Activated effector memory CD4-positive, alpha-beta T cell treated with anti-CD3 and anti-CD28 coated beads, Interleukin-2, amount 50 U/mL, for 16 hours (primary cell): Measurements from ENCODE around the gene MID1.

Experiments used
- DNase-seq: peaks from one replicate; pipeline ENCODE4 v3.0.0-alpha.2; 2020

MID1 gene

DNA sequence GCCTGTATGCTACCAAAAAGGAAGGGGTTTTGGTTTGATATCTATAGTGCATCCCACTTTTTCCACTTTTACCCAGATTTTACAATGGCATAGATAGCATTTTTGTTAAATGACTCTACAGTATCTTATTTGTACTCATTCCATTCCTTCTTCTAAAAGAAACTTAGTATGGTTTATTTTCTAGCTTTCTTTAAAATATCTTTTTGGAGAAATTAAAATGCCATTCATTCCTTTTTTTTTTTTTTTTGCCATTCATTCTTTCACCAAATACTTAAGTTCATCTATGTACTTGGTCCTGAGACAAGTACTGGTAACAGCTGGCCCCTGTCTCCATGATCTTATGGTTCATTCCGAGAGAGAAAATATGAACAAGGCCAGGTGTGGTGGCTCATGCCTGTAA is 49.1 kb downstream of the MID1 start:
- DNase-seq: no peak

DNA sequence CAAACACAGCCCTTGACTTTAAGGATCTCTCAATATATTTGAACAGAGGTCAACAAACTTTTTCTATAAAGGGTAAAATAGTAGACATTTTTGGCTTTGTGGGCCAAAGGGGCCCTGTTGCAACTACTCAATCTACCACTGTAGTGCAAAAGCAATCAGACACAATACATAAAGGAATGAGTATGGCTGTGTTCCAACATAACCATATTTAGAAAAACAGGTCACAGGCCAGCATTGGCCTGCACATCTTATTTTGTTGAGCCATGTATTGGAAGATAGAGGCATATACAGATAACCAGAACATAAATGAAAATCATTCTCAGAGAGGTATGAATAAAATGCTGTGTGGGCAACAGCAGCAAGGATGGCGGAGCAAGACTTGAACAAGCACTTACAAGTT is 49.8 kb downstream of the MID1 start:
- no peak for DNase-seq

DNA sequence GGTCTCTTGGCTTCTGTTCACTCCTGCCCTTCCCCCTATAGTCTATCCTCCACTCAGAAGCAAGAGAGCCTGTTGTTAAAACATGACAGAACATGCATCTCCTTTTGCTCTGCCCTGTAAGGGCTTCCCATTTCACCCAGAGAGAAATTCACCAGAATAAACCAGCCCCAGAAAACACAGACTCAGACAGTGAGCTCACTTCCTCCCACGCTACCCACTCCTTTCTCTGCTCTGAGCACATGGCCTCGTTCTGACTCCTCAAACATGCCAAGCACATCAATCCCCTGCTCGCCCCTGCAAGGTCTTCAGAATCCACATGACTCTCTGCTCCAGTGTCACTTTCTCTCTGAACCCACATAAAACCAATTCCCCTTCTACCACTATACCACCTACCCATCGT is 50.4 kb downstream of the MID1 start:
- no peak for DNase-seq

DNA sequence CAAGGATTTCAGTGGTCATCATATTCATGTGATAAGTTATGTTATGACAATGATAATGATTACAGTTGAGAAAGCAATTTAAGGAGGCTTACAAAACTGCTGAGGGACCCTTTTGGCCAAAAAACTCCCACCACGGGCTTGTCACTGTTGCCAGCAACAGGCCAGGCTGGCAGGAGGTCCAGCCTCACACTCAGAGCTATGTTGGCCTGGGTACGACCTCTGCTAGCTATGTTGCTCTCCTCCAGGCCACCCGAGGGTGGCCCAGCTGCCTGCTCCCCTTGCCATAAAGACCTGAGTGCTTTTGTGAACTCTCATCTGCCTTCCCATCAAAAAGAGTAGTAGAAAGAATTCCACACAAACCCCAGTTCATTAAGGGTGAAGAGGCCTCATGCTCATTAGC is 52.0 kb downstream of the MID1 start:
- no peak for DNase-seq

DNA sequence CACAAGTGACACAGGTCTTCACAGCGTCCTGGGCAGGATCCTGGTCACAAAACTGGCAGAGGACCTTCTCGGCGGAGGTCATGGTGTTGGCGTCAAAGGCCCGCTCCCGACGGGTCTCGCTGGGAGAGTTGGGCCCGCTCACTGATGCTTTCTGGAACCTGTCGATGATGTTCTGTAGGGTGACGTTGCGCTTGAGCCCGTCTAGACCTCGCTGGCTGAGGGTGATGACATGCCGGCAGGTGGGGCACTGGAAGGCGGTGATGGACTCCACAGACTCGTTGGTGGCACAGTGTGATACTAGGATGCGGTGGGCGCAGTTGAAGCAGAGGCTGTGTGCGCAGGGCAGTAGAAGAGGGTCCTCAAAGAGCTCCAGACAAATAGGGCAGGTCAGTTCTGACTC is 53.2 kb downstream of the MID1 start:
- no peak for DNase-seq

DNA sequence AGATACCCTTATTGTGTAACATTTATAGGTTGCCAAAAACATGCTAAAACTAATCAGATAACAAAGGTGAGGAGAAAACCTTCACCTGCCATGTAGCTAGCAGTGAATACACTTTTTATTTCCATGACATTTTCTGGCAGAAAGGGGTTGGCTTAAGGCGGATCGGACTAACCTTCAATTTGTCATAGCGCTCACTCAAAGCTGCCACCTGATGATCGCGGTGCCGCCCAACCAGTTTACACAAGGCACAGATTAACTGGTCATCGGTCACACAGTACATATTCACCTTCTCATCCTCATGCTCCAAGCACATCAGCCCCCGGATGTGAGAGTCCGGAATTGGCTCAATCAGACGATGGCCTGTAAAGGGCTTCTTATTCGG is 53.7 kb downstream of the MID1 start:
- DNase-seq: no peak

DNA sequence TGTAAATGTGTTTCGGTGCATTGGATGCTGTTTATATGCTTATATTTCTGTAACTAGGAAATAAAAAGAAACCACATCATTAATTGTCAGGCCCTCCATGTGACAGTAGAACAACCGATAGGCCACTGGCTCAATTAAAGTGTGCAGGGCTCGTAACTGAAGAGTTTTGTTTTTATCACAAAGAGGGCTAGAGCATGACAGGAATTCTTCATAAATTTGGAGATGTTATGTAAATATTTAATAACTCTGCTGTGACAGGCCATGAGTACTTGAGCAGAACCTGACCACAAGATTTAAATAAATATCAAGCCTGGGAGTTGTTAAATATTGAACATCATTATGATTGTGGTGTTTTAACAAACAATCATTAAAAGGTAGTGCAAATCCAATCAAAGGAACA is 55.9 kb downstream of the MID1 start:
- DNase-seq: no peak

DNA sequence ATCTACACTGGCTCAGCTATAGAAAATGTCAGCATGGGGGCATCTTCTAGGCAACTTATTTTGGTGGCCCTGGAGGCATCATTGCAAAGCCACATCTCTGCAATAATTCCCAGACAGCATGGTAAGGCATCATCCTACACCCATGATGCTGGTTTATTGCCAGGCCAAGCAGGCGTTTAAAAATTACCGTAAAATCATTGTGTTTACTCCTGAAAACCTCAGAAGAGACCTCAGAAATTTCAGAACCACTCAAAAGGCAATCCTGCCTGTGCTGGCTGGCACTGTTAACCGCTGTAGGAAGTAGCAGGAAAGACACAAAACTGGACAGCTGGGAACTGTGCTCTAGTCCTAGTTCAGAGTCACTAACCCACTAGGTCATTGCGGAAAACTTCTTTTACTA is 63.2 kb downstream of the MID1 start:
- no peak for DNase-seq

DNA sequence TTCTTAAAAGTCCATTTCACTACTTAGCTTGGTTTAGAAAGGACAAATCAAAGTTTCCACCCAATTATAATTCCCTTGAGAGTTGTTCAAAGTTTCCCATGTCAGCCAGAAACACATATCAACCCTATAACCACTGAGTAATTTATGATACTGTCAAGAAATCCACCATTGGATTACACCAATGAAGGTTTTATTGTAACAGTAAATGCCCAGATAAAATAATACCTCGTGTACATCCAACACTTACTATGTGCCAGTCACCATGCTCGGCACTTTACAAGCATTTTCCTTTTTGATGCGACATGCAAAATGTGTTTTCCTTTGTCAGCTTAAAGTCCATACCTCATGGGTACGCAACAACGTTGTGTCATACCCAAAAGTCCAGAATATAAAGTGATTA is 64.0 kb downstream of the MID1 start:
- no peak for DNase-seq

DNA sequence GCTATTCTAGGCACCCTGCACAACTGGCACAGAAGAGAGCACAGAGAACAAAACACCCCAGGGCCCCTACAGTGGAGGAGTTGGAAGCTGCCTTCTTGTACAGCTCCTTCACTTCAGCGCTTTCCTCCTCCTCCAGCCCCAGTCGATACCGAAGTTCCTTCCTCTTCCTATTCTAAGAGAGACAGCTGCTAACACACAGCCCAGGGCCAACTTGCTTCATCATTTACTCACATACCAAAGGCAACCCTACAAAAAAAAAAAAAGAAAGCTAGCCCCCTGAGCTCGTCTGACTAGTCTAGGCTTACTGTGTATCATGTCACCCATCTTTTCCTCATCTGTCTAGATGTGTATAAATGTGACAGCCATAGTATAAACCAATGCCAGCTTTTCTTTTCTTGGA is 64.5 kb downstream of the MID1 start:
- DNase-seq: no peak

DNA sequence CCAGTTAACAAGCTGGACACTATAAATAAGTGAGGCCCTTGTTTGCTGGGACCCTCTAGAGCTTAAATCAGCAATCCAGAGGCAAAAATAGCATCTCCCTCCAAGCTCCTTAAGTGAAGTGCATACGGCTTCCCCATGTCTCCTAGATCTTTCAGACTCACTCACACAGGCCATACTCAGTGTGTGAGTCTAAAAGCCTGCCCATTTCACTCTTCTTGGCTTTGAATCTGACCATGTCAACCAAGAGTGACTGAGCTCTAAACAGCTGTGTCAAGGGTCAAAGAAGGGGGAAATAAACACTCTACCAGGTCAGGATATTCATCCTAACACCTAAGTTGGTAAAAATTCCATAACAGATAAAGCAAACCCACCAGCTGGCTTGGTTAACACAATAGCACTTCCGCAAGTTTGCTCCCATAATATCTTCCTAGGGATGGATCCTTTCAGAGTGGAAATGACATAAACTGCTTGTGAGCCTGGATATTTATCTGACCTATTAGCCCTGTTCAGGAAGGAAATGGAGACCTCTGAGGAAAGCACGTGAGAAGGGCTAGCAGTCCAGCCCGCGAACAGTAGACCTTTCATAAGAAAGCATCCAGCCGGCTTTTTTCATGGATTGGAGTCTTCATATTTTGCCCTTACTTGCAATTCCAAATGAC is 65.6 kb downstream of the MID1 start:
- DNase-seq: no peak

DNA sequence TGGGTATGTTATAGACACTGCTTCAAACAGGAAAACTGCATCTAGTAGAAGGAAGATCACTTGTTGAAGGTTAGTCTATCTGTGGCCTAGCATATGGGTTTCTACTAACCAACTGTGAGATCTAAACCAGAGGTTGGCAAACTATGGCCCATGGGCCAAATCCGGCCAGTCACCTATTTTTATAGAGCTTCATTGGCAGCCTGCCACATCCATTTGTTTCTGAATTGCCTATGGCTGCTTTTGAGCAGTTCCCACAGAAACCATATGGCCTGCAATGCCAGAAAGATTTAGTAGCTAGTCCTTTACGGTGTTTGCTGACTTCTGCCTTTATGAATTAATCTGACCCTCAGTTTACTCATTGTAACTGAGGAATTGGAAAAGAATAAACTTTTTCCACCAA is 71.1 kb downstream of the MID1 start:
- DNase-seq: no peak

DNA sequence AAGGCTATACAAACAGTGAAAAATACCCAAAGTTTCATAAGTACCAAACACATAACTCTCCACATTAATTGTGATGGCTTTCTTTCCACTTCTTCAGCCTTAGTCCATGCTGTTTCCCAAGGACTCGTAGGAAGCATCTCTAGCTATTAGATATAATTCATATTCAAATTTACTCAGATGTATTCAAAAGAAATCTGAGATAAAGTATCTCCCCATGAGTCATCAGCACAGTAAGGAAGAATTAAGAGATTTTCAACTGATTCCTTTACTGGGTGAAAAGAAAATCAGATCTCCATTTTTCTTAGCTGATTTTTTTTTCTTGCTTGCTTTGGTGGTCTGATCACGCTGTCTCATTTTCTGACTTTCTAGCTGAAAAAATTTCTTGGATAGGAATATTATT is 71.7 kb downstream of the MID1 start:
- no peak for DNase-seq

DNA sequence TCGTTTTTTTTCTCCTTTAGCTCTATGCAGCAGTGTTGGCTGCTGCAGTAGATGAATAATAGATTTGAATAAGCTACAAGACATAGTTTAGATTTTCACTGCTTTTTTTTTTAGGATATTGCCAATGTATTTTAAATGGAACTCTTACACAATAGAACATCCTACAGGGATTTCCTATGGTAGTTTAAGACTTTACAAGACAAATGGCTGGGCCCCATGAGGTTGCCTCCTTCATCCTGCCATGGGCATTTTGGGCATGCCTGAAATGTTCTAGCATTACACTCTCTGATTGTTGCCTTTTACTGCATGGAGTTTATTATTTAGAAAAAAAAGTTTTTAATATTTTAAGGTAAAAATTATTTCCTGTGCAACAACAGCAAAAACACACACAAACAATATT is 74.5 kb downstream of the MID1 start:
- DNase-seq: no peak

DNA sequence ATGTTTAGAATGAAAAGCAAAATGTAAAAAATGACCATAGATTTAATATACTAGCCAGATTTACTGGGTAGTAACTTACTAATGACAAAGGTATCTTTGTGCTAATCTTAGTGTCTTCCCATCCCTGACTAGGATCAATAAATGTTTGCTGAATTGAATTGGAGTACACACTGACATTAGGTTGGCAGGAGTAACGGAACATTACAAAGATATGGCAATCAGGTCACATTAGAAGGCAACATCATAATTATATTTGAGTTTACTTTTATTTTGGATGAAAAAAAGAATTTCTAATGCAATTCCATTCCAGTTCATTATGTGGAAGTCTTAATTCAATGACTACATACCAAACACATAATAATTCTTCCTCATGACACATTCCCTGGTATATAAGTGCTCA is 77.8 kb downstream of the MID1 start:
- no peak for DNase-seq

DNA sequence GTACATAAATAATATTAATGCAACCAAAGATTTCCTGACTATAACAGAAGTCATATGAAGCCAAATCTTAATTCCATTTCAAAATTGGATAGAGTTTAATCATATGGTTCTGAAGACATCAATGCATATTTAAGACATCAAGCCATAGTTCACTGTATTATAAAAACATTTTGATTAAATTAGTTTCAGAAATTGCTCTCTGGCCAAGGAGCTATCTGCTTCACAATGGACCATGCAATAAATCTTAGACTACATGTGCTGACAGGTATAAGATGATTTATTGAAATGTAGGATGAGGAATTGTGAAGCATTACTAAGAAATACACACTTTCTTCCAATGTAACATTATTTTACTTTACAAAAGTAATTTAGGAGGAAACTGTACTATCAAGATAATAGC is 81.6 kb downstream of the MID1 start:
- no peak for DNase-seq

DNA sequence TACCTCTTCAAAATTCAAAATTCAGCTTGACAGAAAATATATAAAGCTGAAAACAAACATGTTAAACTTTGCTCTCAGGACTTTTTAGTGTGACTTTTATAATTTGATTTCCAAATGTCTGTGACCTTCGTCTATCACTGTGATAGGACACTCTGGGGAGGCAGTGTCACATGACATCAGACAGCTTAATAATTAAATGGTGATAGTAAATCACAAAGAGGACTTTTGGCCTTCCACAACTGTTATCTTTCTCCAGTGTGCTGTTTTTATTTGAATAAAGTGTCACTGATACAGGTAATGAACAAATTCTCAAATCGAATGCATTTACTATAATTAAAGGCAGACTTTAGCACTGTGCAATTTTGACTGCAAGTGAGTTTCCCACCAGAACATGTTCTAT is 83.1 kb downstream of the MID1 start:
- DNase-seq: no peak

DNA sequence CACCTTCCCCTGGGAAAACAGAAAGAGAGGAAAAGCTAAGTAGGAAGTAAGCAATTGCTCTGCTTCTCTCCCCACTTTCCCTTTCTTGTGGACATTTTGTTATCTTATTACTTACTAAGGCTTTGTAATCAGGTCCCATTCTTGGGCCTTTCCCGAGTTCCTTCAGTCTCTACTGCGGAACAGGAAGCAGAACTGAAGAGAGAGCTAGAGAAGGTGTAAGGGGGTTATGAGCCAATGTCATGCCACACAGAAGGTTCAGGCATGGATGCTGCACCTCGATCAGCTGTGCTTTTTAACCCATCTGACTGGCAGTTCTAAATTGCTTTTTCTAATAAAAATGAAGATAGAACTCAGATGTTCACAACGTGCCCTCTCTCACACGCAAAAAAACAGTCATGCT is 83.6 kb downstream of the MID1 start:
- no peak for DNase-seq

DNA sequence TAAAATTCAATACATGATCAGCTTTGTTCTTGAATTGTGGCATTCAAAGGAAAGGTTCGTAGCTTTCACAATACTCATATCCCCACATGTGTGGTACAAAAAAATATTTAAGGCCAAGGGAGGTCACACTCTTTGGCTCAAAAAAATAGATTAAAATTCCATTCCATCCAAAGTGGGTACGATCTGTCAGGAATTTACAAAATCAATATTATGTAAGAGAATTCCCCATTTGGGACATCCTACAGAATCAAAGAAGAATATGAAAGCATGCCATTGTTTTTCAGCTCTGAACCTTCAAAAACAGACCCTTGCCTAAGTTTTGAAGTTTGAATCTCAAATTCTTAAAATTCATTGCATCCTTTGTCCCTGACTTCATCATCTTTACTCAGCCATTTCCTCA is 85.8 kb downstream of the MID1 start:
- no peak for DNase-seq

DNA sequence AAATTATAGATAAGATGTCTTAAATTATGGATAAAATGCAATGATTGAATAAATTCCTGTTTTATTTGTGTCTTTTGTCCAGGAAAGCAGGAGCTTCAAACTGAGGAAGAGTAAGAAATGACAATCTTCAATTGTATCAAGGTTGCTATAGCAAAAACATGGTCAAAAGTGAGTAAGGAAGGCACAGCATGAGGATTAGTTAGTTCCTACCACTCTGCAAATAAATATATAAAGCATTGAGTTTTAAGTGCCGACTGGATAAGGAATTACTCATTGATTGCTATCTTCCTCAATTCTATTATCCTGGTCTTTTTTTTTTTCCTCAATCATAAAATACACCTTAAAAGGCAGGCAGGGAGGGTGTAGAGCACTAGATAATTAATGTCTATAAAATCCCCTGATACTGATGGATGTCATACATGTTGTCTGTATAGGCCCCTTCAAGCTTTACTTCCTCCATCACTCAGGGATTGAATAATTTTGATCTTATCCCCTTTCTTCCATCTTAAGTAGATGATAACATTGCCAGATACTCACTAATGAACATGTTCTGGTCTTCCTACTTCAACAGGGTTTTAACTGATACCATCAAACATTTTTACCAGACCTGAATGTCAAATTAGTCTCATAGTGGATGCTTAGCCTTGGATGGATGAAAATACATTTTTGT is 86.6 kb downstream of the MID1 start:
- DNase-seq: no peak

DNA sequence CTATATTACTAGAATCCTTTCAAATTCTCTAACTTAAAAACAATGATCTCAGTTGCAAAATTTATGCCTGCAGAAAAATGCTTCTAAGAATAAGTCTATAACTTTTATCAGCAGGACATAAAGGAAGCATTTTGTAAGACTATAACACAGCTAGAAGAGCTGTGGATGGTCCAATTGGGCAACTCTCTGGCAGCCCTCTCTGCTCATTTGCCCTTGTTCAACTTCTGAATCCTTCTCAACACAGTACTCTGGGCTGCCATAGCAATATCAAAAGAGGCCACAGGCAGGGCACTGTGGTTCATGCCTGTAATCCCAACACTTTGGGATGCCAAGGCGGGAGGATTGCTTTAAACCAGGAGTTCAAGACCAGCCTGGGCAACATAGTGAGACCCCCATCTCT is 88.5 kb downstream of the MID1 start:
- DNase-seq: no peak

DNA sequence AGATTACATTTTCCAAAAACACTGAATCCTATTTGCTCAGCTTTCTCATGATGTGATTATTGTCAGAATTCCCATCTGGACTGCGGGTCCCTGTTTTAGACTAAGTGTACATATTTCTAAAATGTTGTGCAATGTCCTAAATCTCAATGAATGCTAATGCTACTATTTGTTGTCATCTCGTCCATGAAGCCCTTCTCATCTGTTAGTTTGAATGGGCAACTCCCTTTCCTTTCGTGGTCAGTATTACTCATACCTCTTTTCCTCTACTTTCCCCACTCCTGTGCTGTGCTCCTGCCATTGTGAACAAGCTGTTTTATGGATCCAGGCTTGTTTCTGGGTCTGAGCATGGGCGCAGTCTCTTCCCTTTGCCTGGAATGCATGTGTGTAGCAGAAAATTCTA is 91.0 kb downstream of the MID1 start:
- no peak for DNase-seq

DNA sequence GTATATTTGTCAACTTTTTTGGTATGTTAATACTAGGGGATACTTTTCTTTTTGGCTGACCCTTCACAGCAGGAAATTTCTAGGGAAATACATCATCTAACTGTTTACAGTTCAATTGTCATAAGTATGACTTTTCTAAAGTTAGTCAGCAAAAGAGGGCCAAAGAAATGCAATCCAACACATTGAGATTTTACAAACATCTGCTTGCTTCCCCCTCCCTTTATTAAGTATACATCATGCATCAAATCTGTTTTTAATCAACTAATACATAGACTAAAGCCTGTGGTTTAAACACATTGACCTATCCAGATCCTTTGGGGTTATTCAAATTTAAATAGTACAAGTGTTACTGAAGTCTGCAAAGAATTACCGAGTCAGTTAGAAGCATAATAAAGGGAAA is 93.9 kb downstream of the MID1 start:
- no peak for DNase-seq

DNA sequence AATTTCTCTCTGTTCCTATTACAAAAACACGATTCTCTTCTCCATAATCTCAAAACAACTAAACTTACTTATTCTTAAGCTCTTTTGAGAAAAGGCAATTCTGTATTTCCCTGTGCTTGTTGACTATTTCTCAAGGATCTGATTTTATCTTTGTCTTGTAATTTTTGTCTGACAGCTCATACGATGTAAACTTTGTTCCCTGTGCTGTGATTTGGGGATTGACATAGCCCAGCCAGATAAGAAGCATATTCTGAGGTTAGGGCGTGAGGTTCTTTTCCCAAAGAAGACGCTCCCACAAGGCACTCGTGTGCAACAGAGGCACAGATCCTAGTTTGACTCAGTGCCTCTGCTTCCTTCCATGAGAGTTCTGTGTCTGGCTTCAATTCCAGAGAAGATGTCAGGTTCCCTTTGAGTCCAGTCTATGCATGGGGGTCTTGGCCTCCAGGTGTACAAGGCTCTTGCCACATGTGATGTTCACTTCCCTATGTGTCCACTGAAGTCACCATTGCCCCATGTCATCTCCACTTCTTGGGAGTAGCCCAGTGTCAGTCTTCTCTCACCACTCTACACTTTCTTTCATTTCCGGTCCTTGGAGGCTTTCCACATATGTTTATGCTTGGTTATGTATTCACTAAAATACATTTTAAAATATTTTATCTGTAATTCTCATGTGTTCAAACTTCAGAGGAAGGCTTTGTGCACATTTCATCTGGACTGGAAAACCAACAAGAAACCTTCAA is 94.8 kb downstream of the MID1 start:
- no peak for DNase-seq

DNA sequence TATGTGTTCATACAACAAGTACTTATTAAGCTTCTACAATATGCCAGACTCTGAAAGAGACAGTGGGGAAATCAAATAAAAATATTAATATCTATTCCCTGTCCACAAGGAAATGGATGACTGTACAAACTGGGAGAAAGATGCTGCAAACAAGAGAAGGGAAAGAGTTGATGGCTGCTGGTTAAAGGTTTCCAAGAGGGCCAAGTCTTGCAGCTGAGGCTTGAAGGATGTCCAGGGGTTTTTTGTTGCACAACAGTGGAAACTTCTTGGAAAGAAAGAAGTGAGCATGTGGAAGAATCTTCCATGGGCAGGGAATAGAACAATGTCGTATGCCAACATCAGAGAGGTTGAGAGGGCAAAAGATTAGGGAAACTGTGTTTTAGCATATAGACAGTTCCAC is 95.8 kb downstream of the MID1 start:
- DNase-seq: no peak
